Measurements from ENCODE around the gene TDRD12. TPM values are rescaled to one million over a fixed set of nuclear protein-coding genes. Genes with fewer than 3 reads are reported as not detected.

TDRD12 gene
- total RNA-seq, 1 experiment from 2014 or later: 0.05 TPM

GRCh38 chr19:32809254-32809653 lies 89.7 kb downstream of the TDRD12 start:
- DNase-seq (ENCODE audit: low read depth): no peak

- DNase-seq (ENCODE audit: low read depth): no peak
Observed at GRCh38 chr19:32809754-32810153, 90.2 kb downstream of the TDRD12 start.

GRCh38 chr19:32810452-32810851 lies 90.9 kb downstream of the TDRD12 start:
- DNase-seq (ENCODE audit: low read depth): no peak

GRCh38 chr19:32811151-32811550 lies 91.6 kb downstream of the TDRD12 start:
- DNase-seq (ENCODE audit: low read depth): no peak

GRCh38 chr19:32812036-32812435 lies 92.5 kb downstream of the TDRD12 start:
- no peak for DNase-seq (ENCODE audit: low read depth)

GRCh38 chr19:32812571-32812970 lies 93.0 kb downstream of the TDRD12 start:
- no peak for DNase-seq (ENCODE audit: low read depth)

- DNase-seq (ENCODE audit: low read depth): no peak
Observed at GRCh38 chr19:32813862-32814425, 94.4 kb downstream of the TDRD12 start.

- no peak for DNase-seq (ENCODE audit: low read depth)
Observed at GRCh38 chr19:32814624-32815023, 95.1 kb downstream of the TDRD12 start.

- DNase-seq (ENCODE audit: low read depth): no peak
Observed at GRCh38 chr19:32816555-32817099, 97.1 kb downstream of the TDRD12 start.

GRCh38 chr19:32817569-32818476 lies 98.3 kb downstream of the TDRD12 start:
- no peak for DNase-seq (ENCODE audit: low read depth)

- DNase-seq (ENCODE audit: low read depth): no peak
Observed at GRCh38 chr19:32818536-32818935, 99.0 kb downstream of the TDRD12 start.

- DNase-seq (ENCODE audit: low read depth): no peak
Observed at GRCh38 chr19:32819419-32820400, 100.1 kb downstream of the TDRD12 start.

- DNase-seq (ENCODE audit: low read depth): no peak
Observed at GRCh38 chr19:32822916-32823746, 103.6 kb downstream of the TDRD12 start.

GRCh38 chr19:32823747-32824102 lies 104.2 kb downstream of the TDRD12 start:
- DNase-seq (ENCODE audit: low read depth): no peak

GRCh38 chr19:32824191-32824751 lies 104.7 kb downstream of the TDRD12 start:
- DNase-seq (ENCODE audit: low read depth): no peak

GRCh38 chr19:32824916-32825608 lies 105.5 kb downstream of the TDRD12 start:
- DNase-seq (ENCODE audit: low read depth): no peak

GRCh38 chr19:32828139-32828538 lies 108.6 kb downstream of the TDRD12 start:
- no peak for DNase-seq (ENCODE audit: low read depth)

- no peak for DNase-seq (ENCODE audit: low read depth)
Observed at GRCh38 chr19:32828643-32829344, 109.2 kb downstream of the TDRD12 start.

GRCh38 chr19:32829345-32829896 lies 109.9 kb downstream of the TDRD12 start:
- no peak for DNase-seq (ENCODE audit: low read depth)

All from HT1080 (cell line).